ENCODE measurements around the gene ATP6V1C2. TPM values are rescaled to one million over a fixed set of nuclear protein-coding genes. Genes with fewer than 3 reads are reported as not detected.

ATP6V1C2 gene
- total RNA-seq, 1 experiment from 2014 or later: 0.40 TPM

DNA sequence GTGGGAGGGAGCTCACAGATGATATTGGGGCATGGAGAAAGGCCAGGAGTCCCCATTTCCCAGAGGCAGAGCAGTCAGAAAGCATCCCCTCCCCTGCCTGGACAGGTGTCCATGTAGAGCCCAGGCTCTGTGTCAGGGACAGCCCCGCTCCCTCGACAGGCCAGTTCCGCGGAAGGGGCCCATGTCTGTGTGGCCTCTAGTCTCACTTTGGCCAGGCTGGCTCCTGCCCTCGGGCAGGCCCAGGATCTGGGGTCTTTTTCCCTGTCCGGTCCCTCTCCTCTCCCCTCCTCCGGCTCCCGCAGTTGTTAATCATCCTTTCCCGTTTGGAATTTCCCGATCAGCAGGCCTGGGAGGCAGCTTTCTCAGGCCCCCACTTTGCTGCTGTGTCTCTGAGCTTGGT lies 111.6 kb downstream of the ATP6V1C2 start:
- intact Hi-C loops (cut with micrococcal nuclease): no loop called here
- Histone ChIP-seq H3K4me2 (ENCODE audit: low read length) (no peak overlapping the region), H2AFZ (ENCODE audit: low read length) (no peak overlapping the region), H3K9me3 (ENCODE audit: low read length) (no peaks in the 10 kb centered on the region), H3K27me3 (ENCODE audit: low read length) (peaks cover 6% of the 10 kb centered on the region; the same call in 1 of the 2 replicates), H3F3A (ENCODE audit: low read length, unreplicated experiment) (no peaks in the 10 kb centered on the region), H3K79me2 (ENCODE audit: low read length) (no peaks in the 10 kb centered on the region), H3K9me2 (replicated peaks; ENCODE audit: low read length) (no peaks in the 10 kb centered on the region), H3K27ac (ENCODE audit: low read length) (no peak overlapping the region), H3K4me1 (ENCODE audit: insufficient read depth, low read length) (peaks cover 14% of the 10 kb centered on the region; the same call in 1 of the 2 replicates), H3K36me3 (ENCODE audit: low read depth, low read length) (no peaks in the 10 kb centered on the region), H3K9ac (ENCODE audit: low read length) (no peak overlapping the region), H4K20me1 (ENCODE audit: low read length) (no peaks in the 10 kb centered on the region), H3K4me3 (ENCODE audit: low read length) (no peak overlapping the region)
- BruUV-seq (replicated peaks): no TSS peak
- no peak for DNase-seq
- POLR2A ChIA-PET (ENCODE audit: unreplicated experiment): no interaction called here
- TF ChIP-seq EZH2phosphoT487 (IDR thresholded peaks at IDR 0.05; ENCODE audit: borderline replicate concordance, low read length): no peak
- no peak for TF ChIP-seq EZH2 (IDR thresholded peaks at IDR 0.05; ENCODE audit: low read length, unreplicated experiment)
- TF ChIP-seq, protein P1, sequence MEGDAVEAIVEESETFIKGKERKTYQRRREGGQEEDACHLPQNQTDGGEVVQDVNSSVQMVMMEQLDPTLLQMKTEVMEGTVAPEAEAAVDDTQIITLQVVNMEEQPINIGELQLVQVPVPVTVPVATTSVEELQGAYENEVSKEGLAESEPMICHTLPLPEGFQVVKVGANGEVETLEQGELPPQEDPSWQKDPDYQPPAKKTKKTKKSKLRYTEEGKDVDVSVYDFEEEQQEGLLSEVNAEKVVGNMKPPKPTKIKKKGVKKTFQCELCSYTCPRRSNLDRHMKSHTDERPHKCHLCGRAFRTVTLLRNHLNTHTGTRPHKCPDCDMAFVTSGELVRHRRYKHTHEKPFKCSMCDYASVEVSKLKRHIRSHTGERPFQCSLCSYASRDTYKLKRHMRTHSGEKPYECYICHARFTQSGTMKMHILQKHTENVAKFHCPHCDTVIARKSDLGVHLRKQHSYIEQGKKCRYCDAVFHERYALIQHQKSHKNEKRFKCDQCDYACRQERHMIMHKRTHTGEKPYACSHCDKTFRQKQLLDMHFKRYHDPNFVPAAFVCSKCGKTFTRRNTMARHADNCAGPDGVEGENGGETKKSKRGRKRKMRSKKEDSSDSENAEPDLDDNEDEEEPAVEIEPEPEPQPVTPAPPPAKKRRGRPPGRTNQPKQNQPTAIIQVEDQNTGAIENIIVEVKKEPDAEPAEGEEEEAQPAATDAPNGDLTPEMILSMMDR (conservative IDR thresholded peaks at IDR 0.05; ENCODE audit: low read depth, low read length): no peak
- ATAC-seq: no peak
- CTCF ChIA-PET: interaction anchor here (0.5 to 1.1 kb wide), 12 partner anchors 10 to 297 kb away, joined by 3 to 16 read pairs (median 4); no protein-coding TSS in a partner anchor

DNA sequence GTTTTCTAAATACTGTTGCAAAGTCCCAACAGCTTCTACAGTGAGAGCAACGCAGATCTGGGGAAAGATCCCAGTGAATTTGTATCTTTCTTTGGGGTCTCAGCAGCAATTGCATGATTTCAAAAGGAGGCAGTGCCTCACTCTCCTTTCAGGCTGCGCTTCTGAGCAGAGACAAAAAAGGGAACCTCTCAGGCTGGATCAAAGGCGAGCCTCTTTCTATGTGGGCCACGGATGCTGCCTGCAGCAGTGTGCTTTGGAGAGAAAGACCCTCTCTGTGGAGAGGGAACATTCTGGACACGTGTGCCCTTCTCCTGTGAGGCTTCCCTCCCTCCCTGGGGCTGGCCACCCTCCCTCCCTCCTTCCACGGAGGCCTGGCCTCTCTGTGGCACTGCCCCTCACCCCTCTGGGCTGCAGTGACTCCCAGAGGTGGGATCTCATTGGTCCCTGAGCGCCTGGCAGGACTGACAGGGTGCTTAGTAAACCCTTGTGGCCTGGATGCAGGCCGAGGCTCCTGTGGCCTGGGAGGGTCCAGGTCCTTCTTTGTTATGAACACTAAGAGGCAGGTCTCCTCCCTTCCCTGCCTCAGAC lies 112.7 kb downstream of the ATP6V1C2 start:
- Histone ChIP-seq H3K4me3 (ENCODE audit: low read length) (no peak overlapping the region), H3K79me2 (ENCODE audit: low read length) (no peaks in the 10 kb centered on the region), H3K9me3 (ENCODE audit: low read length) (no peaks in the 10 kb centered on the region), H3K4me2 (ENCODE audit: low read length) (no peak overlapping the region), H3K36me3 (ENCODE audit: low read depth, low read length) (no peaks in the 10 kb centered on the region), H4K20me1 (ENCODE audit: low read length) (no peaks in the 10 kb centered on the region), H3K27ac (ENCODE audit: low read length) (no peak overlapping the region), H3K9ac (ENCODE audit: low read length) (no peak overlapping the region), H3F3A (ENCODE audit: low read length, unreplicated experiment) (no peaks in the 10 kb centered on the region), H3K4me1 (ENCODE audit: insufficient read depth, low read length) (peaks cover 14% of the 10 kb centered on the region; the same call in 1 of the 2 replicates), H3K27me3 (ENCODE audit: low read length) (0 out of 2 replicates have a peak, but pooled peaks cover 3% of the 10 kb centered on the region), H3K9me2 (replicated peaks; ENCODE audit: low read length) (no peaks in the 10 kb centered on the region), H2AFZ (ENCODE audit: low read length) (peak overlapping the region; percentile 56)
- ChIA-PET POLR2A (ENCODE audit: unreplicated experiment) (no interaction called here), CTCF (interaction anchor here (0.9 kb wide), 1 partner anchor 12 kb away, joined by 3 read pairs; no protein-coding TSS in a partner anchor)
- no TSS peak for BruUV-seq (replicated peaks)
- DNase-seq: peak; percentile 64
- TF ChIP-seq, protein P1 (conservative IDR thresholded peaks at IDR 0.05; ENCODE audit: low read depth, low read length): no peak
- TF ChIP-seq EZH2phosphoT487 (IDR thresholded peaks at IDR 0.05; ENCODE audit: borderline replicate concordance, low read length): no peak
- TF ChIP-seq EZH2 (IDR thresholded peaks at IDR 0.05; ENCODE audit: low read length, unreplicated experiment): no peak
- intact Hi-C loops (cut with micrococcal nuclease): loop anchor here (2.0 kb wide), 1 partner anchor 195 kb away; no protein-coding TSS in a partner anchor
- peak; percentile 29 for ATAC-seq

Other genes with a start within 250 kb of the ATP6V1C2 start
- 32.9 and 51.1 TPM in 2 replicates for gene NOL10, start 31.7 kb upstream of the ATP6V1C2 start, total RNA-seq (2014; rRNA removed)
- gene PDIA6, start 91.2 kb downstream of the ATP6V1C2 start, total RNA-seq (2014; rRNA removed): 350 and 351 TPM in 2 replicates
- 1.3 and 1.8 TPM in 2 replicates for gene KCNF1, start 190.3 kb downstream of the ATP6V1C2 start, total RNA-seq (2014; rRNA removed)